Measurements from ENCODE around the gene AOPEP.

AOPEP gene

GRCh38 chr9:94985649-94986048 is 259.1 kb downstream of the AOPEP start:
- no peaks in the 10 kb centered on the region for H3K79me2 ChIP-seq (ENCODE audit: control insufficient read depth, low read length)
- H3F3A ChIP-seq (ENCODE audit: control insufficient read depth, insufficient read depth) = no peaks in the 10 kb centered on the region
- no peaks in the 10 kb centered on the region for H3K9me2 ChIP-seq (replicated peaks; ENCODE audit: control insufficient read depth, low read length)
- H3K4me2 ChIP-seq (ENCODE audit: low read length) = no peak overlapping the region
- no peaks in the 10 kb centered on the region for H3K9me3 ChIP-seq (ENCODE audit: control insufficient read depth, insufficient read depth, low read length)
- no peak overlapping the region for H3K27ac ChIP-seq (ENCODE audit: low read depth, low read length)
- H3K36me3 ChIP-seq (ENCODE audit: control insufficient read depth, low read length) = no peaks in the 10 kb centered on the region
- no peak overlapping the region for H3K4me3 ChIP-seq (ENCODE audit: low read length)
- no peaks in the 10 kb centered on the region; the same call in 1 of the 2 replicates for H4K20me1 ChIP-seq (ENCODE audit: control insufficient read depth, insufficient read depth, low read depth, low read length)
- H3K4me1 ChIP-seq (ENCODE audit: control insufficient read depth, low read length) = no peaks in the 10 kb centered on the region
- no peak for TF ChIP-seq CTCF (IDR thresholded peaks at IDR 0.05; ENCODE audit: low read depth, low read length, poor library complexity, severe bottlenecking)
- TF ChIP-seq EZH2phosphoT487 (IDR thresholded peaks at IDR 0.05; ENCODE audit: borderline replicate concordance, low read length) = no peak
- no peaks in the 10 kb centered on the region for H3K27me3 ChIP-seq (ENCODE audit: control insufficient read depth, low read length)

- Histone ChIP-seq H4K20me1 (ENCODE audit: control insufficient read depth, insufficient read depth, low read depth, low read length) (no peaks in the 10 kb centered on the region; the same call in 1 of the 2 replicates), H3K9me2 (replicated peaks; ENCODE audit: control insufficient read depth, low read length) (no peaks in the 10 kb centered on the region), H3F3A (ENCODE audit: control insufficient read depth, insufficient read depth) (no peaks in the 10 kb centered on the region), H3K79me2 (ENCODE audit: control insufficient read depth, low read length) (no peaks in the 10 kb centered on the region), H3K4me2 (ENCODE audit: low read length) (no peak overlapping the region), H3K27ac (ENCODE audit: low read depth, low read length) (no peak overlapping the region), H3K36me3 (ENCODE audit: control insufficient read depth, low read length) (no peaks in the 10 kb centered on the region), H3K4me3 (ENCODE audit: low read length) (no peak overlapping the region), H3K4me1 (ENCODE audit: control insufficient read depth, low read length) (no peaks in the 10 kb centered on the region), H3K27me3 (ENCODE audit: control insufficient read depth, low read length) (no peaks in the 10 kb centered on the region), H3K9me3 (ENCODE audit: control insufficient read depth, insufficient read depth, low read length) (no peaks in the 10 kb centered on the region)
- TF ChIP-seq CTCF (IDR thresholded peaks at IDR 0.05; ENCODE audit: low read depth, low read length, poor library complexity, severe bottlenecking) = no peak
- TF ChIP-seq EZH2phosphoT487 (IDR thresholded peaks at IDR 0.05; ENCODE audit: borderline replicate concordance, low read length) = no peak
These were observed 261.2 kb downstream of the AOPEP start for GRCh38 chr9:94987731-94988130.

GRCh38 chr9:94990897-94991561 is 264.5 kb downstream of the AOPEP start:
- Histone ChIP-seq H3K4me1 (ENCODE audit: control insufficient read depth, low read length) (no peaks in the 10 kb centered on the region), H3K4me2 (ENCODE audit: low read length) (no peak overlapping the region), H3K4me3 (ENCODE audit: low read length) (no peak overlapping the region), H3K27me3 (ENCODE audit: control insufficient read depth, low read length) (no peaks in the 10 kb centered on the region), H3F3A (ENCODE audit: control insufficient read depth, insufficient read depth) (no peaks in the 10 kb centered on the region), H3K36me3 (ENCODE audit: control insufficient read depth, low read length) (no peaks in the 10 kb centered on the region), H3K9me2 (replicated peaks; ENCODE audit: control insufficient read depth, low read length) (no peaks in the 10 kb centered on the region), H4K20me1 (ENCODE audit: control insufficient read depth, insufficient read depth, low read depth, low read length) (no peaks in the 10 kb centered on the region; the same call in 1 of the 2 replicates), H3K9me3 (ENCODE audit: control insufficient read depth, insufficient read depth, low read length) (no peaks in the 10 kb centered on the region), H3K27ac (ENCODE audit: low read depth, low read length) (no peak overlapping the region), H3K79me2 (ENCODE audit: control insufficient read depth, low read length) (no peaks in the 10 kb centered on the region)
- no peak for TF ChIP-seq CTCF (IDR thresholded peaks at IDR 0.05; ENCODE audit: low read depth, low read length, poor library complexity, severe bottlenecking)
- no peak for TF ChIP-seq EZH2phosphoT487 (IDR thresholded peaks at IDR 0.05; ENCODE audit: borderline replicate concordance, low read length)

Measured in DOHH2 (cell line).